OCI-LY1 (cell line): ENCODE data around the gene LDLRAD2.

ENCODE experiments used
- EZH2 ChIP-seq: fragments of 200-600 bp; sonication (generic), shearing (Covaris generic); IDR thresholded peaks from 2 replicates; pipeline ENCODE4 v1.8.0; 2017; ENCODE audit warnings: borderline replicate concordance, mixed run types, mild to moderate bottlenecking, antibody characterized with exemption, low read length, moderate library complexity, mixed read lengths
- TF ChIP-seq, protein P1 (sequence below): fragments of 200-600 bp; sonication (generic), shearing (Covaris generic); IDR thresholded peaks from 2 replicates; pipeline ENCODE4 v1.5.1; 2017; ENCODE audit warnings: mild to moderate bottlenecking, antibody characterized with exemption, low read length, moderate library complexity, mixed read lengths

DNA sequence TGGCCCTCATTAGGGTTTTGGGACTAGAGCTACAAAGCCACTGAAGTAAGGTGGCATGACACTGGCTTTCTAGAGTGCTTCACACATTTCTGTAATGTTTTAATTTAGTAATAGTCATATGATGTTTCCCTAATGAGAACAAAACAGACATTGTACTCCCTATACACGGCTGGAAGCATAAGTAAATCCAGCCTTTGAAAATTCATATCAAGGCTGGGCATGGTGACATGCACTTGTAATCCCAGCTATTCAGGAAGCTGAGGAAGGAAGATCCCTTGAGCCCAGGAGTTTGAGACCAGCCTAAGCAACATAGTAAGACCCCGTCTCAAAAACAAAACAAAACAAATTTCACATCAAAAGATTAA lies 36.5 kb upstream of the LDLRAD2 start:
- TF ChIP-seq, protein P1, sequence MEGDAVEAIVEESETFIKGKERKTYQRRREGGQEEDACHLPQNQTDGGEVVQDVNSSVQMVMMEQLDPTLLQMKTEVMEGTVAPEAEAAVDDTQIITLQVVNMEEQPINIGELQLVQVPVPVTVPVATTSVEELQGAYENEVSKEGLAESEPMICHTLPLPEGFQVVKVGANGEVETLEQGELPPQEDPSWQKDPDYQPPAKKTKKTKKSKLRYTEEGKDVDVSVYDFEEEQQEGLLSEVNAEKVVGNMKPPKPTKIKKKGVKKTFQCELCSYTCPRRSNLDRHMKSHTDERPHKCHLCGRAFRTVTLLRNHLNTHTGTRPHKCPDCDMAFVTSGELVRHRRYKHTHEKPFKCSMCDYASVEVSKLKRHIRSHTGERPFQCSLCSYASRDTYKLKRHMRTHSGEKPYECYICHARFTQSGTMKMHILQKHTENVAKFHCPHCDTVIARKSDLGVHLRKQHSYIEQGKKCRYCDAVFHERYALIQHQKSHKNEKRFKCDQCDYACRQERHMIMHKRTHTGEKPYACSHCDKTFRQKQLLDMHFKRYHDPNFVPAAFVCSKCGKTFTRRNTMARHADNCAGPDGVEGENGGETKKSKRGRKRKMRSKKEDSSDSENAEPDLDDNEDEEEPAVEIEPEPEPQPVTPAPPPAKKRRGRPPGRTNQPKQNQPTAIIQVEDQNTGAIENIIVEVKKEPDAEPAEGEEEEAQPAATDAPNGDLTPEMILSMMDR = no peak
- no peak for TF ChIP-seq EZH2
